GM12874 (cell line): Measurements from ENCODE around the gene OPRPN.

Experiments
- CTCF ChIP-seq: IDR thresholded peaks from 2 replicates; pipeline ENCODE4 v1.5.1; 2011; ENCODE audit warnings: low read depth, mild to moderate bottlenecking, control low read depth, low read length, moderate library complexity; ENCODE audit not compliant: insufficient read depth

The OPRPN gene

GRCh38 chr4:70371987-70372386, 25.8 kb upstream of the OPRPN start:
- TF ChIP-seq CTCF: no peak

- TF ChIP-seq CTCF: no peak
Observed at GRCh38 chr4:70372760-70373159, 25.0 kb upstream of the OPRPN start.

- TF ChIP-seq CTCF: no peak
Observed at GRCh38 chr4:70380578-70380977, 17.2 kb upstream of the OPRPN start.

GRCh38 chr4:70382691-70383181, 15.0 kb upstream of the OPRPN start, which contains the start of gene SMR3B:
TSS of gene SMR3B (plus strand) at chr4:70383131. CDS start at chr4:70384511, 1,380 bp downstream.
- no peak for TF ChIP-seq CTCF

- TF ChIP-seq CTCF: no peak
Observed at GRCh38 chr4:70392057-70392776, 5.5 kb upstream of the OPRPN start.

GRCh38 chr4:70399319-70399718, 1.6 kb downstream of the OPRPN start:
- TF ChIP-seq CTCF: no peak

- no peak for TF ChIP-seq CTCF
Observed at GRCh38 chr4:70402762-70403161, 5.0 kb downstream of the OPRPN start.

- TF ChIP-seq CTCF: no peak
Observed at GRCh38 chr4:70405765-70406164, 8.0 kb downstream of the OPRPN start.
